GM23338 (cell line): ENCODE results near the gene ANGPTL2. TPM values are rescaled to one million over a fixed set of nuclear protein-coding genes. Genes with fewer than 3 reads are reported as not detected.

ENCODE experiments used
- ATAC-seq: fragments of 200-7000 bp; cut with Tn5 transposase; 3 replicates; pipeline ENCODE4 v1.9.1; 2020
- DNase-seq: peaks from one replicate; pipeline ENCODE4 v3.0.0-alpha.2; 2015; ENCODE audit warnings: low spot score
- H2AFZ ChIP-seq: fragments of 200-600 bp; sonication (generic); 2 replicates; pipeline ENCODE4 v1.8.0; 2016; ENCODE audit warnings: antibody characterized with exemption, mild to moderate bottlenecking, moderate library complexity
- H3F3A ChIP-seq: fragments of 200-600 bp; sonication (generic); replicated peaks from 2 replicates; pipeline ENCODE4 v1.8.0; 2017; ENCODE audit warnings: antibody characterized with exemption, mixed run types, low read depth
- H3K27ac ChIP-seq: fragments of 200-600 bp; sonication (generic); 2 replicates; pipeline ENCODE4 v1.6.1; 2016; ENCODE audit warnings: low read depth
- H3K27me3 ChIP-seq: fragments of 200-600 bp; sonication (generic); 2 replicates; pipeline ENCODE4 v1.8.0; 2016; ENCODE audit warnings: mild to moderate bottlenecking, mixed run types, moderate library complexity; ENCODE audit not compliant: insufficient read depth
- H3K36me3 ChIP-seq: fragments of 200-600 bp; sonication (generic); 2 replicates; pipeline ENCODE4 v1.8.0; 2016; ENCODE audit warnings: mild to moderate bottlenecking; ENCODE audit not compliant: insufficient read depth
- H3K4me1 ChIP-seq: fragments of 200-600 bp; sonication (generic); 2 replicates; pipeline ENCODE4 v1.8.0; 2016; ENCODE audit warnings: mild to moderate bottlenecking, moderate library complexity; ENCODE audit not compliant: insufficient read depth
- H3K4me2 ChIP-seq: fragments of 200-600 bp; sonication (generic); 2 replicates; pipeline ENCODE4 v1.7.1; 2017; ENCODE audit warnings: mixed run types
- H3K4me3 ChIP-seq: fragments of 200-600 bp; sonication (generic); 2 replicates; pipeline ENCODE4 v1.6.1; 2016; ENCODE audit warnings: mixed run types
- H3K79me2 ChIP-seq: fragments of 200-600 bp; sonication (generic); replicated peaks from 2 replicates; pipeline ENCODE4 v1.8.0; 2017; ENCODE audit warnings: mild to moderate bottlenecking; ENCODE audit not compliant: insufficient read depth
- H3K9me2 ChIP-seq: fragments of 200-600 bp; sonication (generic); 2 replicates; pipeline ENCODE4 v1.8.0; 2017; ENCODE audit not compliant: insufficient read depth
- H4K20me1 ChIP-seq: fragments of 200-600 bp; sonication (generic); replicated peaks from 2 replicates; pipeline ENCODE4 v1.8.0; 2017; ENCODE audit warnings: mild to moderate bottlenecking; ENCODE audit not compliant: insufficient read depth
- H3K27ac Mint-ChIP-seq: 2 replicates; pipeline ENCODE4 v1.8.0; 2020; ENCODE audit warnings: inconsistent platforms, mild to moderate bottlenecking, moderate library complexity, mixed read lengths
- H3K27me3 Mint-ChIP-seq: 3 replicates; pipeline ENCODE4 v1.8.0; 2022; ENCODE audit warnings: low read depth, mild to moderate bottlenecking, moderate library complexity, mixed read lengths, inconsistent platforms; ENCODE audit not compliant: insufficient read depth, poor library complexity
- H3K36me3 Mint-ChIP-seq: 3 replicates; pipeline ENCODE4 v1.8.0; 2021; ENCODE audit warnings: low read depth, mild to moderate bottlenecking, inconsistent platforms, moderate library complexity, mixed read lengths
- H3K4me1 Mint-ChIP-seq: 3 replicates; pipeline ENCODE4 v1.8.0; 2020; ENCODE audit warnings: mild to moderate bottlenecking, inconsistent platforms, mixed read lengths
- H3K4me3 Mint-ChIP-seq: 3 replicates; pipeline ENCODE4 v1.8.0; 2021; ENCODE audit warnings: moderate library complexity, mild to moderate bottlenecking, inconsistent platforms, mixed read lengths
- H3K9me3 Mint-ChIP-seq: 3 replicates; pipeline ENCODE4 v1.8.0; 2020; ENCODE audit warnings: moderate library complexity, mild to moderate bottlenecking, inconsistent platforms, mixed read lengths
- EZH2phosphoT487 ChIP-seq: fragments of 200-600 bp; sonication (generic); IDR thresholded peaks from one replicate; pipeline ENCODE4 v1.8.1; 2018; ENCODE audit warnings: antibody characterized with exemption; ENCODE audit not compliant: unreplicated experiment
- JUNB ChIP-seq: IDR thresholded peaks from one replicate; pipeline ENCODE4 v1.6.1; 2016; ENCODE audit warnings: antibody characterized with exemption; ENCODE audit not compliant: unreplicated experiment
- NANOG ChIP-seq: IDR thresholded peaks from 2 replicates; pipeline ENCODE4 v1.6.1; 2016; ENCODE audit warnings: antibody characterized with exemption, borderline replicate concordance
- POLR2AphosphoS5 ChIP-seq: IDR thresholded peaks from 2 replicates; pipeline ENCODE4 v1.6.1; 2016; ENCODE audit warnings: antibody characterized with exemption, low read depth
- STAT1 ChIP-seq: IDR thresholded peaks from one replicate; pipeline ENCODE4 v1.6.1; 2016; ENCODE audit warnings: antibody characterized with exemption; ENCODE audit not compliant: unreplicated experiment
- ZNF114 ChIP-seq: fragments of 250-450 bp; sonication (Bioruptor Pico); IDR thresholded peaks from 2 replicates; pipeline ENCODE4 v1.5.0; 2020; ENCODE audit warnings: mild to moderate bottlenecking, moderate library complexity
- ZNF331 ChIP-seq: fragments of 250-450 bp; sonication (Bioruptor Pico); IDR thresholded peaks from 2 replicates; pipeline ENCODE4 v1.5.0; 2020; ENCODE audit warnings: low read depth, mild to moderate bottlenecking, moderate library complexity
- polyA plus RNA-seq: library from polyadenylated mRNA; unstranded; fragments of >200 nt; fragmentation: Nextera tagmentation; extraction: Ambion mirVana; gene quantifications from 2 replicates; pipeline ENCODE4 v1.2.1, GENCODE V29; 2016
- total RNA-seq: library from RNA; depleted of rRNA; stranded (reverse); fragments of >200 nt; shearing (Covaris generic); gene quantifications from 2 replicates; pipeline ENCODE4 v1.2.3, GENCODE V29; 2014
- TF ChIP-seq, protein P1 (sequence below): IDR thresholded peaks from one replicate; pipeline ENCODE4 v1.6.1; 2018; ENCODE audit warnings: antibody characterized with exemption; ENCODE audit not compliant: unreplicated experiment
- TF ChIP-seq, protein P2 (sequence below): fragments of 250-450 bp; sonication (Bioruptor Pico); IDR thresholded peaks from 2 replicates; pipeline ENCODE4 v1.5.0; 2020; ENCODE audit warnings: mild to moderate bottlenecking, moderate library complexity
- TF ChIP-seq, protein P3 (sequence below): IDR thresholded peaks from 2 replicates; pipeline ENCODE4 v1.6.1; 2016; ENCODE audit warnings: antibody characterized with exemption
- TF ChIP-seq, protein P4 (sequence below), 2 experiments: fragments of 200-600 bp in 1 of 2; sonication (generic) in 1 of 2; conservative IDR thresholded peaks; 2 replicates each; pipeline versions ENCODE4 v1.5.1 to v1.6.1; 2016 to 2017; ENCODE audit warnings: antibody characterized with exemption in 2 of 2, low read depth in 2 of 2, mild to moderate bottlenecking in 2 of 2, moderate library complexity in 1 of 2

Gene ANGPTL2
- total and polyA plus RNA-seq, 2 experiments from 2014 or later = 2.9 to 5.2 TPM

DNA sequence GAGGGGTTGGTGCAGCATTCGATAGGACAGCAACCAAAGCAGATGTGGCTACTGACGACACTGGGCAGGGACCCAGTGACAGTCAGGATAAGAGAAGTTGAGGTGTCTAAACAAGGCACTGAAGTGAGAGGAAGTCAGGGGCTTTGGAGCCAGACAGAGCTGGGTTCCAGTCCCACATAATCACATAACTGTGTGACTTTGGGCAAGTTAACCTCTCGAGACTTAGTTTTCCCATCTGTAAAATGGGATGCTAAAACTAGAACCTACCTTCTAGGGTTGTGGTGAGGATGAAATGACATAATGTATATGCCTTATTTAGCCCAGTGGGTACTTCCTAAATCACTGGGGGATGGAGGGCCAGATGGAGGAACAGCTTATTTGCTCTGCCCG lies 3.1 kb downstream of the ANGPTL2 start:
- Histone ChIP-seq H3K4me2 (no peak overlapping the region), H3K79me2 (peaks cover 6% of the 10 kb centered on the region; the same call in 1 of the 2 replicates), H3F3A (peaks cover 4% of the 10 kb centered on the region; the same call in 1 of the 2 replicates), H3K4me3 (no peak overlapping the region), H2AFZ (no peak overlapping the region), H3K36me3 (no peaks in the 10 kb centered on the region), H3K9me2 (0 out of 2 replicates have a peak, but pooled peaks cover 4% of the 10 kb centered on the region), H3K27me3 (no peaks in the 10 kb centered on the region), H4K20me1 (no peaks in the 10 kb centered on the region; the same call in 1 of the 2 replicates), H3K27ac (no peak overlapping the region), H3K4me1 (peaks cover 22% of the 10 kb centered on the region)
- Mint-ChIP-seq H3K27me3 (peaks cover 14% of the 10 kb centered on the region), H3K36me3 (no peaks in the 10 kb centered on the region), H3K4me3 (no peak overlapping the region), H3K9me3 (no peaks in the 10 kb centered on the region), H3K4me1 (peaks cover 37% of the 10 kb centered on the region), H3K27ac (no peak overlapping the region)
- DNase-seq = no peak
- TF ChIP-seq, protein P1, sequence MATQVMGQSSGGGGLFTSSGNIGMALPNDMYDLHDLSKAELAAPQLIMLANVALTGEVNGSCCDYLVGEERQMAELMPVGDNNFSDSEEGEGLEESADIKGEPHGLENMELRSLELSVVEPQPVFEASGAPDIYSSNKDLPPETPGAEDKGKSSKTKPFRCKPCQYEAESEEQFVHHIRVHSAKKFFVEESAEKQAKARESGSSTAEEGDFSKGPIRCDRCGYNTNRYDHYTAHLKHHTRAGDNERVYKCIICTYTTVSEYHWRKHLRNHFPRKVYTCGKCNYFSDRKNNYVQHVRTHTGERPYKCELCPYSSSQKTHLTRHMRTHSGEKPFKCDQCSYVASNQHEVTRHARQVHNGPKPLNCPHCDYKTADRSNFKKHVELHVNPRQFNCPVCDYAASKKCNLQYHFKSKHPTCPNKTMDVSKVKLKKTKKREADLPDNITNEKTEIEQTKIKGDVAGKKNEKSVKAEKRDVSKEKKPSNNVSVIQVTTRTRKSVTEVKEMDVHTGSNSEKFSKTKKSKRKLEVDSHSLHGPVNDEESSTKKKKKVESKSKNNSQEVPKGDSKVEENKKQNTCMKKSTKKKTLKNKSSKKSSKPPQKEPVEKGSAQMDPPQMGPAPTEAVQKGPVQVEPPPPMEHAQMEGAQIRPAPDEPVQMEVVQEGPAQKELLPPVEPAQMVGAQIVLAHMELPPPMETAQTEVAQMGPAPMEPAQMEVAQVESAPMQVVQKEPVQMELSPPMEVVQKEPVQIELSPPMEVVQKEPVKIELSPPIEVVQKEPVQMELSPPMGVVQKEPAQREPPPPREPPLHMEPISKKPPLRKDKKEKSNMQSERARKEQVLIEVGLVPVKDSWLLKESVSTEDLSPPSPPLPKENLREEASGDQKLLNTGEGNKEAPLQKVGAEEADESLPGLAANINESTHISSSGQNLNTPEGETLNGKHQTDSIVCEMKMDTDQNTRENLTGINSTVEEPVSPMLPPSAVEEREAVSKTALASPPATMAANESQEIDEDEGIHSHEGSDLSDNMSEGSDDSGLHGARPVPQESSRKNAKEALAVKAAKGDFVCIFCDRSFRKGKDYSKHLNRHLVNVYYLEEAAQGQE = no peak
- TF ChIP-seq, protein P2, sequence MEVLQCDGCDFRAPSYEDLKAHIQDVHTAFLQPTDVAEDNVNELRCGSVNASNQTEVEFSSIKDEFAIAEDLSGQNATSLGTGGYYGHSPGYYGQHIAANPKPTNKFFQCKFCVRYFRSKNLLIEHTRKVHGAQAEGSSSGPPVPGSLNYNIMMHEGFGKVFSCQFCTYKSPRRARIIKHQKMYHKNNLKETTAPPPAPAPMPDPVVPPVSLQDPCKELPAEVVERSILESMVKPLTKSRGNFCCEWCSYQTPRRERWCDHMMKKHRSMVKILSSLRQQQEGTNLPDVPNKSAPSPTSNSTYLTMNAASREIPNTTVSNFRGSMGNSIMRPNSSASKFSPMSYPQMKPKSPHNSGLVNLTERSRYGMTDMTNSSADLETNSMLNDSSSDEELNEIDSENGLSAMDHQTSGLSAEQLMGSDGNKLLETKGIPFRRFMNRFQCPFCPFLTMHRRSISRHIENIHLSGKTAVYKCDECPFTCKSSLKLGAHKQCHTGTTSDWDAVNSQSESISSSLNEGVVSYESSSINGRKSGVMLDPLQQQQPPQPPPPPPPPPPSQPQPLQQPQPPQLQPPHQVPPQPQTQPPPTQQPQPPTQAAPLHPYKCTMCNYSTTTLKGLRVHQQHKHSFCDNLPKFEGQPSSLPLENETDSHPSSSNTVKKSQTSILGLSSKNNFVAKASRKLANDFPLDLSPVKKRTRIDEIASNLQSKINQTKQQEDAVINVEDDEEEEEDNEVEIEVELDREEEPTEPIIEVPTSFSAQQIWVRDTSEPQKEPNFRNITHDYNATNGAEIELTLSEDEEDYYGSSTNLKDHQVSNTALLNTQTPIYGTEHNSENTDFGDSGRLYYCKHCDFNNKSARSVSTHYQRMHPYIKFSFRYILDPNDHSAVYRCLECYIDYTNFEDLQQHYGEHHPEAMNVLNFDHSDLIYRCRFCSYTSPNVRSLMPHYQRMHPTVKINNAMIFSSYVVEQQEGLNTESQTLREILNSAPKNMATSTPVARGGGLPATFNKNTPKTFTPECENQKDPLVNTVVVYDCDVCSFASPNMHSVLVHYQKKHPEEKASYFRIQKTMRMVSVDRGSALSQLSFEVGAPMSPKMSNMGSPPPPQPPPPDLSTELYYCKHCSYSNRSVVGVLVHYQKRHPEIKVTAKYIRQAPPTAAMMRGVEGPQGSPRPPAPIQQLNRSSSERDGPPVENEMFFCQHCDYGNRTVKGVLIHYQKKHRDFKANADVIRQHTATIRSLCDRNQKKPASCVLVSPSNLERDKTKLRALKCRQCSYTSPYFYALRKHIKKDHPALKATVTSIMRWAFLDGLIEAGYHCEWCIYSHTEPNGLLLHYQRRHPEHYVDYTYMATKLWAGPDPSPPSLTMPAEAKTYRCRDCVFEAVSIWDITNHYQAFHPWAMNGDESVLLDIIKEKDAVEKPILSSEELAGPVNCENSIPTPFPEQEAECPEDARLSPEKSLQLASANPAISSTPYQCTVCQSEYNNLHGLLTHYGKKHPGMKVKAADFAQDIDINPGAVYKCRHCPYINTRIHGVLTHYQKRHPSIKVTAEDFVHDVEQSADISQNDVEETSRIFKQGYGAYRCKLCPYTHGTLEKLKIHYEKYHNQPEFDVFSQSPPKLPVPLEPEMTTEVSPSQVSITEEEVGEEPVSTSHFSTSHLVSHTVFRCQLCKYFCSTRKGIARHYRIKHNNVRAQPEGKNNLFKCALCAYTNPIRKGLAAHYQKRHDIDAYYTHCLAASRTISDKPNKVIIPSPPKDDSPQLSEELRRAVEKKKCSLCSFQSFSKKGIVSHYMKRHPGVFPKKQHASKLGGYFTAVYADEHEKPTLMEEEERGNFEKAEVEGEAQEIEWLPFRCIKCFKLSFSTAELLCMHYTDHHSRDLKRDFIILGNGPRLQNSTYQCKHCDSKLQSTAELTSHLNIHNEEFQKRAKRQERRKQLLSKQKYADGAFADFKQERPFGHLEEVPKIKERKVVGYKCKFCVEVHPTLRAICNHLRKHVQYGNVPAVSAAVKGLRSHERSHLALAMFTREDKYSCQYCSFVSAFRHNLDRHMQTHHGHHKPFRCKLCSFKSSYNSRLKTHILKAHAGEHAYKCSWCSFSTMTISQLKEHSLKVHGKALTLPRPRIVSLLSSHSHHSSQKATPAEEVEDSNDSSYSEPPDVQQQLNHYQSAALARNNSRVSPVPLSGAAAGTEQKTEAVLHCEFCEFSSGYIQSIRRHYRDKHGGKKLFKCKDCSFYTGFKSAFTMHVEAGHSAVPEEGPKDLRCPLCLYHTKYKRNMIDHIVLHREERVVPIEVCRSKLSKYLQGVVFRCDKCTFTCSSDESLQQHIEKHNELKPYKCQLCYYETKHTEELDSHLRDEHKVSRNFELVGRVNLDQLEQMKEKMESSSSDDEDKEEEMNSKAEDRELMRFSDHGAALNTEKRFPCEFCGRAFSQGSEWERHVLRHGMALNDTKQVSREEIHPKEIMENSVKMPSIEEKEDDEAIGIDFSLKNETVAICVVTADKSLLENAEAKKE (CRISPR knock-in tag) = no peak
- TF ChIP-seq, protein P3, sequence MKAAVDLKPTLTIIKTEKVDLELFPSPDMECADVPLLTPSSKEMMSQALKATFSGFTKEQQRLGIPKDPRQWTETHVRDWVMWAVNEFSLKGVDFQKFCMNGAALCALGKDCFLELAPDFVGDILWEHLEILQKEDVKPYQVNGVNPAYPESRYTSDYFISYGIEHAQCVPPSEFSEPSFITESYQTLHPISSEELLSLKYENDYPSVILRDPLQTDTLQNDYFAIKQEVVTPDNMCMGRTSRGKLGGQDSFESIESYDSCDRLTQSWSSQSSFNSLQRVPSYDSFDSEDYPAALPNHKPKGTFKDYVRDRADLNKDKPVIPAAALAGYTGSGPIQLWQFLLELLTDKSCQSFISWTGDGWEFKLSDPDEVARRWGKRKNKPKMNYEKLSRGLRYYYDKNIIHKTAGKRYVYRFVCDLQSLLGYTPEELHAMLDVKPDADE = no peak
- TF ChIP-seq JUNB (no peak), STAT1 (no peak), ZNF331 (no peak), EZH2phosphoT487 (no peak), NANOG (no peak), POLR2AphosphoS5 (no peak), ZNF114 (no peak)
- TF ChIP-seq, protein P4, sequence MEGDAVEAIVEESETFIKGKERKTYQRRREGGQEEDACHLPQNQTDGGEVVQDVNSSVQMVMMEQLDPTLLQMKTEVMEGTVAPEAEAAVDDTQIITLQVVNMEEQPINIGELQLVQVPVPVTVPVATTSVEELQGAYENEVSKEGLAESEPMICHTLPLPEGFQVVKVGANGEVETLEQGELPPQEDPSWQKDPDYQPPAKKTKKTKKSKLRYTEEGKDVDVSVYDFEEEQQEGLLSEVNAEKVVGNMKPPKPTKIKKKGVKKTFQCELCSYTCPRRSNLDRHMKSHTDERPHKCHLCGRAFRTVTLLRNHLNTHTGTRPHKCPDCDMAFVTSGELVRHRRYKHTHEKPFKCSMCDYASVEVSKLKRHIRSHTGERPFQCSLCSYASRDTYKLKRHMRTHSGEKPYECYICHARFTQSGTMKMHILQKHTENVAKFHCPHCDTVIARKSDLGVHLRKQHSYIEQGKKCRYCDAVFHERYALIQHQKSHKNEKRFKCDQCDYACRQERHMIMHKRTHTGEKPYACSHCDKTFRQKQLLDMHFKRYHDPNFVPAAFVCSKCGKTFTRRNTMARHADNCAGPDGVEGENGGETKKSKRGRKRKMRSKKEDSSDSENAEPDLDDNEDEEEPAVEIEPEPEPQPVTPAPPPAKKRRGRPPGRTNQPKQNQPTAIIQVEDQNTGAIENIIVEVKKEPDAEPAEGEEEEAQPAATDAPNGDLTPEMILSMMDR (conservative IDR thresholded peaks at IDR 0.05; ENCODE audit: low read depth in 2 of 2) = no peak
- ATAC-seq = no peak
